ENCODE measurements around the gene ITPR3.

GRCh38 chr6:33689879-33690278 lies 68.8 kb downstream of the ITPR3 start:
- TF ChIP-seq CTCF (IDR thresholded peaks at IDR 0.05) (no peak), POLR2A (IDR thresholded peaks at IDR 0.05) (no peak)

Data from Peyer's patch (tissue), 4 donors.